Stimulated activated CD4-positive, alpha-beta T cell treated with anti-CD3 and anti-CD28 coated beads, Interleukin-4, amount 100 ng/mL, for 24 hours (primary cell): ENCODE data around the gene HKDC1.

ENCODE experiments used
- DNase-seq: peaks from one replicate; pipeline ENCODE4 v3.0.0-alpha.2; 2020

Gene HKDC1

DNA sequence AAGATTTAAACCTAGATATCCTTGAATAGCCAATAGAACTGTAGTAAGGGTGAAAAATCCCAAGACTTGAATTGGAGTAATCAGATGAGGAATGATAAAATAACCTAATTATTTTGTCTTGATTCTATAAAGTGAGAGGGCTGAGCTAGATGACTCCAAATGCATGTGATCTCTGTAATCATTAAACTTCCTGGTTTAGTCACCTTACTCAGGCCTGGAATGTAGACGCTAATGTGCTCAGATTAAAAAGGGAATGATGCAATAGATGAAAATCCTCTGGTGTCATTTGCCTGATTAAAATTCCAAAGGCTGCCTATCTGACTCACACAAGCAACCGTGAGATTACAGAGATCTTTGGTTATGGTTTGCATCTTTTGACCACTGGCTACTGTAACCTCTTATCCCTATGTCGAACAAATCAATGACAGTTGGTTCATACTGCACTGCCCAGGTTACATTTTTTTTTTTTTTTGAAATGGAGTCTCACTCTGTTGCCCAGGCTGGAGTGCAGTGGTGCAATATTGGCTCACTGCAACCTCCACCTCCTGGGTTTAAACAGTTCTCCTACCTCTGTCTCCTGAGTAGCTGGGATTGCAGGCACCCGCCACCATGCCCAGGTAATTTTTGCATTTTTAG, 2.9 kb upstream of the HKDC1 start:
- no peak for DNase-seq

DNA sequence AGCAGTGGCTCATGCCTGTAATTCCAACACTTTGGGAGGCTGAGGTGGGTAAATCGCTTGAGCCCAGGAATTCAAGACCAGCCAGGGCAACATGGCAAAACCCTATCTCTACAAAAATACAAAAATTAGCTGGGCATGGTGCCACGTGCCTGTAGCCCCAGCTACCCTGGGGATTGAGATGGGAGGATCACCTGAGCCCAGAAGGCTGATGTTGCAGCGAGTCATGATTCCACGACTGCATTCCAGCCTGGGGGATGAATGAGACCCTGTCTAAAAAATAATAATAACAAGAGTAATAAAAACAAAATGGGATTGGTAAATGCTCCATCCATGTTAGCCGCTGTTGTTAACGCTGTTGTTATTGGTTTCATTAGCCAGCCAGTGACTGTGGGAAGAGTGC, 1.3 kb upstream of the HKDC1 start:
- DNase-seq = no peak

DNA sequence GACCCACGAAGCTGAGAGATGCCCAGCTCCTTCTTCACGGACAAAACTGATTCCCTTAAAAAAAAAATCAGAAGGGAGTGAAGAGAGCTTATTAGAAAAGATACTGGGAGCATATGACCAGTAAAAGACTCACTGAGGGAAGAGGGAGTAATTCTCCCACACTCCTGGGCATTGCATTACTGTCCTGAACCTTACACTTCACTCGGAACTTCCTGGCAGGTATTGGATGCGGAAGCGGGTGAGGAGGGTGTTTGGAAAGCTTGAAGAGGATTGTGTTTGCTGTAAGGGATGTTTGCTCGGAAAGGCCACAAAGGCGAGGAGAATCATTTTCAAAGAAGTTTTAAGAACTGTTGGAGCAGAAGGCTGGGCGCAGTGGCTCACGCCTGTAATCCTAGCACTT, 375 bp downstream of the HKDC1 start:
- no peak for DNase-seq

DNA sequence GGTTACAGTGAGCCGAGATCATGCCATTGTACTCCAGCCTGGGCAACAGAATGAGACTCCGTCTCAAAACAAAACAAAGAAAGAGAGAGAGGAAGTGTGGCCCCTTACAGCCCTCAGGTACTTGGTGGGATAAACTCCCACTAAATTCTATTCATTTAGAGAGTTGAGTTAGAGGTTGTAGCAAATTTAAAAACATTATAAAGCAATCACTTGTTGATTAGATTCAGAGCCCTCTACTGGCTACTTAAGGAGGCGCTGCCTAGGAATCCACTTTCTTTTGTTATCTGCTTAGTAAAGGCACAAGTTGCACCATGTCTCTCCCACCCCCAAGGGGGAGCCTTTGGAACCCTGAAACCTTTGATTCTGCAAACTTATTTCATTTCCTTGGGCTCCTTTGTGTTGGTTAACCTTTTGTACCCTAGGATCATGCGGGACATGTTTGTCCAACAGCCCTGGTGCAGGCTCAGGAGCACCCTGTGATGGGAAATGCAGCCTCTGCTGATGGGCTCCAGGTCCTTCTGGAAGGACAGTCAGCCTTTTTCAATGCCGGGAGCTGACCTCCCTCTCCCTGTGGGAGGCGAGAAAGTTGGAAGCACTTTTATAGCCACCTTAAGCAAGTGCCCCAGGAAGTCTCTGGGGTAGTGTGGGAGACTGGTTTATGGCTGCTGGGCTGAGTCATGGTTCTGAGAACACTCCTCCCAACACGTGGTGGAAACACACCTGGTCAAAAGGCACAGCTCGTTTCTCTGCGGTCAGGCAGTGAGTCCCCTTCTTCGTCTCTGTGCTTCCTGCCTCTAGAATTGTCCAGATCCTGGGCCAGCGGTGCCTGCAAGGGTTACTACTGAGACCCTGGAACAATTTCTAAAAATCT, 2.3 kb downstream of the HKDC1 start:
- DNase-seq = peak; percentile 81

DNA sequence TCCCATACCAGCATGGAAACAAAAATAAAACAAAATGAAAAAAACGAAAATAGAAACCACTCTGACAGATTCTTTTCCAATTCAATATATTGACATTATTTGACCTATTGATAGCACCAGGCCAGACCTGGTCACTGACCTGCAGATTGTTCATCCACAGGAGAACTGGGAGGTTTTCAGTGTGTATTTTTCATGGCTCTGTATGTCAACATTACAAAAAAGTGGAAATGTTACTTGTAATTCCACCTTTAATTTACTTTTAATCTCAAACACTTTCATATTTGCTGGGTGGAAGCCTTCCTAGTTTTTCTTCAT, 2.9 kb downstream of the HKDC1 start:
- no peak for DNase-seq

DNA sequence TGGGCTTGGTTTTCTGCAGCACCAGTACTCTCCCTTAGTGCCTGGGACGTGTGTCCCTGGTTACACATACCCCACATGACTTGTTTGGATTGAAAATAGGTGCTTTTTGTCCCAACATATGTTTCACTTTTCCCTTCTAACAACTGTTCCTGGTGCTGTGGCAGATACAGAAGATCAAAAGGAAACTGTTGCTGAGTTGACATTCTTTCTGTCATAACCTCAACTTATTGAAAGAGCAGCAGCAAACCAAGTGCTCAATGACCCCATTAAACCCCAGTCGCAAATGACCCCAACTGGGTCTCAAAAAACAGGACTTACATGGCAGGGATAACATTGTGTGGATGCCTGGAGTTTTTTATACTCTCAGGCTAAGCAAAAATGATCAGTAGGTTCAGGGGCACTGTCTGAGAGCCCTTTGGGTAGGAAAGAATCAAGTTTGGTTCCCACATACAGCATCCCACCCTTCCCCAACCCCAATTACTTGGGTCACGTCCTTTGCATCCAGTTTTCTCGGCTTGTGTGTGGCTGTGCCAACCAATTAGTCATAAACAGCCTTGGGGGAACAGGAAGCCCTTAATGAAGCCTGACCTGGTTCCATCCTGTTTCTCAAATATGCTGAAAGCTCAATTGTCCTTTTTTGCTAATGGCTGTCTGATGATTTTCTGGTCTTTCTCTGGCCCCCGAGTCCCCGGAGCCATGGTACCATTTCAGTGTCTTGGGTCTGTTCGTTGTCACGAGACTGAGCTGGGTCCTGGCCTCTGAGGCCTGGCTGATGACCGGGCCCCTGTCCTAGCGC, 4.9 kb downstream of the HKDC1 start:
- no peak for DNase-seq

DNA sequence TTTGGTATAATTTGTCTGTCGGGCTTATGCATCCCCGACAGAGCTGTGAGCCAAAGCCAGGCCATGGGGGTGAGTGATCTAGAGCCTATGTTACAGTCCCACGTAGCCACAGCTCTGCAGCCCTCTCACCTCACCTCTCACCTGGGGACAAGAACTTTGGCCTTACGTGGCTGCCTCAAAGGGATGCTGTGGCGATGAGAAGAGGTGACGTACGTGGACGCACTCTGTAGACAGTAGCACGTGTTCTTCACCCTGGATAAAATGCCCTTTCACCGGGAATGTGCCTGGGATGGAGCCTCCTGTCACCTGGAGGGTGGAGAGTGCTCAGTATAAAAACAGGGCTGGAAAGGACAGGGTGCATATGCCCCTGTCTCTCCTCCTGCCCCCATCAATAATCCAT, 5.5 kb downstream of the HKDC1 start:
- no peak for DNase-seq

DNA sequence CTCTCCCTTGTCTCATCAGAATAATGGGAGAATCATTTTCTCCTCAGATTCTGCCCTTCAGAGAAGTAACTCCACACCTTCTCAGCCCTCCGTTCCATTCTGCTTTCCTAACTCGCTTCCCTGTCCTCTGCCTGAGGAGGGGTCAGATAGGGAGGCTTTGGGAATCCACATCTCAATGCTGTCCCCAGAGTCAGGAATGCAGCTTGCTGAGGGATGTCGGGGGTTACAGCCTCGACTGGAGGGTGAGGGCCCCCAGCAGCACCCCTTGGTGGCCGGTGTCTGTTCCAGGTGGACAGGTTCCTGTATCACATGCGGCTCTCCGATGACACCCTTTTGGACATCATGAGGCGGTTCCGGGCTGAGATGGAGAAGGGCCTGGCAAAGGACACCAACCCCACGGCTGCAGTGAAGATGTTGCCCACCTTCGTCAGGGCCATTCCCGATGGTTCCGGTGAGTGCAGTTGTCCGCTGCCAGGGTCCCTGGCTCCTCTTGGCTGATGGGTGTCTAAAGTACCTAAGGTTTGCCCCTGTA, 6.9 kb downstream of the HKDC1 start:
- DNase-seq = no peak

DNA sequence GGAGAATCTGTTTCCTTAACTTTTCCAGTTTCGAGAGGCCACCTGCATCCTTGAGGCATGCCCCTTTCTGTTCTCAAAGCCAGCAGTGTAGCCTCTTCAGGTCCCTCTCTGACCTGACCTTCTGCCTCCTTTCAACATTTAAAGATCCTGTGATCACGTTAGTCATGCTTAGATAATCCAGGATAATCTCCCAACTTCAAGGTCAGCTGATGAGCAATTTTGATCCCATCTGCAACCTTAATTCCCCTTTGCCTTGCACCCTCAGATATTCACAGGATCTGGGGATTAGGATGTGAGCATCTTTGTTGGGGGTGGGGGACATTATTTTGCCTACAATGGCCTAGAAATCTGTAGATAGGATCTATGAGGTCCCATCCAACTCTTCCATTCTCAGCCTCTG, 8.0 kb downstream of the HKDC1 start:
- DNase-seq = no peak

DNA sequence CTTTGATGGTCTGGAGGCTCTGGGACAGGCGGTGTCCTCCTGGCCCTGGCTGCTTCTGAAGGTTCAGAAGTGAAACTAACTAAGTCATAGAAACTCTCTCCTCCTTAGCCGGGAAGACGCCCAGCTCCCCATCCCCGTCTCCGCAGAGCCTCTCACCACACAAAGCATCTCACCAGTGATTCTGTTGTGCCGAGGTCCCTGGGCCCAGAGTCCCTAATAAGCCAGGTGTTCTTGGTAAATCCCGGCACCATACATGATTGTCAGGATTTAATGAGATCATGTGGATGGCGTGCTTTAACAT, 9.4 kb downstream of the HKDC1 start:
- no peak for DNase-seq

DNA sequence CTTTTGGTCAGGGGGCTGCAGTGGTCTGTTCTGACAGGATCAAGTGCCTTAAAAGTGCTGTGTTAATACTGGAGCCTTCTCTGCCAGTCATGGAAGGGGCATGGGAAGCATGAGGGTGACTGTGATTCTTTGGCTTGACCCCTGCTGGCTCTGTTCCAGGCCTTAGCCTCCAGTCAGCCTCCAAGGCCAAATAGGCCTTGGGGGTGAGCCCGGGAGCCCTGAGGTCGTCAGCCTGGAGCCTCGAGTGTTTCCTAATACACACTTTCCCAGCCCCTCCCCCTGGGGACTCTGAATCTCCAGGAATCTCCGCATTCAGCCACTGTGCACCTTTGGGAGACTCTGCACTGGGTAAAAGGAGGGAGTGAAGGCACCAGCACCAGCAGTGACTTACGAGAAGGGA, 10.0 kb downstream of the HKDC1 start:
- DNase-seq = no peak

DNA sequence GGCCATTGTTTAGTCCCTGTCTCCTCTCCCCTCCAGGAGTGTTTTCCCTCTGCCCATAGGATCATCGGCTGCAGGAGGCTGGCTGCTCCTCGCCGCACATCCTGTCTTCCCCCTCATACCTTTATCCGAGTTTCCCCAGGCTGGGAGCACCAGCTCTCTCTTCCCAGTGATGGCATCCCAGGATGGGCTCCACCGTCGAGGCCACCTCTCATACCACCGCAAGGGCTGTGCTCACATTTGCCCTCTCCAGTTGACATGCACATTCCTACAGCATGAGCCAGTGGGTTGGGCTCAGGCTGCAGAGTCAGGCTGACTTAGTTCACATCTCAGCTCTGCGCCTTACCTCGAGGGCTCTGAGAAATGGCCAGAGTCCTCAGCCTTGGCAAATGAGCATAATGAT, 12.1 kb downstream of the HKDC1 start:
- DNase-seq = no peak

DNA sequence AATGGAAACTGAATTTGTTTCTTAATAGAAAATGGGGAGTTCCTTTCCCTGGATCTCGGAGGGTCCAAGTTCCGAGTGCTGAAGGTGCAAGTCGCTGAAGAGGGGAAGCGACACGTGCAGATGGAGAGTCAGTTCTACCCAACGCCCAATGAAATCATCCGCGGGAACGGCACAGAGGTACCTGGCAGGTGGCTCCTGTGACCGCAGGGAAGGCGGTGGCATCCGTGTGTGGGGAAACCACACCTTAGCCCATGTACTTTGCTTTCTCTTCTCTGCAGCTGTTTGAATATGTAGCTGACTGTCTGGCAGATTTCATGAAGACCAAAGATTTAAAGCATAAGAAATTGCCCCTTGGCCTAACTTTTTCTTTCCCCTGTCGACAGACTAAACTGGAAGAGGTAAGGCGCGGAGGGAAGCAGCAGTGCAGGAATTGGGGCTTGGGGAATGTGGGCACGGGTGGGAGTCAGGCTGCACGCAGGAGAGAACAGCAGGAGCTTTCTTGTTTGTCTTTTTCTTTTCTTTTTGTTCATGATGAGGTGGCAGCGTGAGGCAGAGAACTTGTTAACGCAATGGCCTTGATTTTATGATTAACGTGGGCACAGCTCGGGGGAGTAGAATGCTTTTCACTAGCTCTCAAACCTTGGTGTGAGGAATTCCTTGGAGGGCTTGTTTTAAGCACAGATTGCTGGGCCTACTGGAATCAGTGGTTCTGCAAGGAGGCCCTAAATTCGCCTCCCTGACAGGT, 12.8 kb downstream of the HKDC1 start:
- peak; percentile 14 for DNase-seq

DNA sequence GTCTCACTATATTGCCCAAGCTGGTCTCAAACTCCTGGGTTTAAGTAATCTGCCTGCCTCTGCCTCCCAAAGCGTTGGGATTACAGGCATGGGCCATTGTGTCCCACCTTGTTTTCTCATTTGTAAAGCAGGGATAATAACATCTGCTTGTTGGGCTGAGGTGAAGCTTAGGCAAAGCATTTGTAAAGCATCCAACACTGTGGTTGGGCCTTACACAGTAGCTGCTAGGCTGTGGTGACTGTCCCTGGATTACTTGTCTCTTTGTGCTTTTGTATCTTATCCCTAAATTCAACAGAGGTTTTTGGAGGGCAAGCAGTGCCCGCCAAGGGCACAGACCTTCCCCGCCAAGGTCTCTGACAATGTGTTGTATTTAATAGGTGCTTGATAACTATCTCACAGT, 14.3 kb downstream of the HKDC1 start:
- DNase-seq = no peak

DNA sequence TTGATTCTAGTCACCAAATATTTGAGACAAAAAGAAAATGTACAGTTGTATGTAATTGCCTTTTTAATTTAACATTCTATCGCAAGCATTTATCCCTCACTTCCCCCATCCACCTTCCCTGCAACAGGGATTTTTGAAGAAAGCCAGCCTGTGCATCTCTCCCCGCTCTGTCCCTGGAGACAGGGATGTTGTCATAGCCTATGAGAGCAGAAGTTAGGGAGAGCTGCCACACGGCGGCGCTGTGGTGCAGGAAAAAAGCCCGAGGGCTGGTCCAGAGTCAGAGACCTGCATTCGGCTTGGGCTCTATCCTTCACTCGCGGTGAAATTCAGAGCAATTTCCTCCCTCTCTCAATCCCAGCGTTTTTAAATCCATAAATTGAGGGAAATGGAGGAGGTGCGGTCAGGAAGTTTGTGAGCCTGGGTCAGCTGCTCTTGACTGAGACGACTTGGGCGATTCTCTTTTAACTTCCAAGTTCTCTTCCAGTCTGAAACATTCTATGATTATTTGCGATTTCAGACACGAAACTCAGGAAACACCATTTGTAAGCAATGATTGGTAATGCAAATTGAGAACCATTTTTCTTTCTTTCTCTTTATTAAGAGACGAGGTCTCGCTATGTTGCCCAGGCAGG, 17.5 kb downstream of the HKDC1 start:
- DNase-seq = peak; percentile 90

DNA sequence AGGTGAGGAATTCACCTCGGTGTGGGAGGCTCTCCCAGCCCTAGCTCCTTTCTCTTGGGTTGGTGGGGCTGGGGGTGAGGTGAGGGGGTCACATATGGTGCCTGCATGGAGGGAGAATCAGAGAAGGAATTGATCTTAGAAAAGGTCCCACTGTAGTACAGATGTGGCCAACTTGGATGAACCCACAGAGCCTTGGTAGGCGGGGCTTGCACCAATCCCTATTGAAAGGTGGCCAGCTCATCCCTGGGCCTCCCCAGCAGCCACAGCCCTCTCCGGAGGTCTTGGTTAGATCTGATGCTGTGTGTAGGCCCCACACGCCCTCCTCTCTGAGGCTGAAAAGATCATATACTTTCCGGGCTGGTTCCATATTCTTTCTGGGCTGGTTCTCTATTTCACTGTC, 19.0 kb downstream of the HKDC1 start:
- DNase-seq = no peak

DNA sequence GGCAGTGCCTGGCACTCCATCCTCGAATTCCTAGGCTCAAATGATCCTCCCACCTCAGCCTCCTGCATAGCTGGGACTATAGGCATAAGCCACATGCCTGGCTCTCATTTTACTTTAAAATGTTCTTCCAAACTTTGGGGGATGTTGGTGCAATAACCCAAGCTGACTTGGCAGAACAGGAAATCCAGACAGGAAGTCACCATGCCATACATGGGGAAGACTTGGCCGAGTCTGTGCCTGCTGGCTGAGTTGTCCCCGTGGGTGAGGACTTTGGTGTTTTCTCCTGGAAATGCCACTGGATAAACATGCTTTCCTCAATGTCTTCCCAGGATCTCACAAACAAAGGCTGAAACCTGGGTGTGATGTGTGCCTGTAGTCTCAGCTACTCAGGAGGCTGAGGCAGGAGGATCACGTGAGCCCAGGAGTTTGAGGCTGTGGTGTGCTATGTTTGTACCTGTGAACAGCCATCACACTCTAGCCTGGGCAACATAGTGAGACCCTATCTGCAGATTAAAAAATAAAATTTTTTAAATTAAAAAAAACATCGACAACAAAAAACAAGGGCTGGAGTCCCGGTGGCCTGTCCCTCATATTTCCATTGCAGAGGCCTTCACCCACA, 19.8 kb downstream of the HKDC1 start:
- DNase-seq = no peak

DNA sequence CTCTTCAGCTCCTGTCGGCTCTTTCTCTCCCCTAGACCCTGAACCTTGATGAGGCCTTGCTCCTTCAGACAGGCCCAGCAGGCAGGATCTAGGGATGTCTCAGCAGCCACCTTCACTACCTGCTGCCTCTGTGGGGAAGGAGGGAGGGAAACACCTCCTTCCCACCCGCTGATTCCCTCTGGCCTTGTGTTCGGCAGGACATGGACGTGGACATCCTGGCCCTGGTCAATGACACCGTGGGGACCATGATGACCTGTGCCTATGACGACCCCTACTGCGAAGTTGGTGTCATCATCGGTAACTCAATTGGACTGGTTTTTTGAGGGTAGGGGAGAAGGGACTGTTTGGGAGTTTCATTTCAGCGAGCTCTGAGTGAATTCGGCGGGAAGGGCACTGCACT, 20.3 kb downstream of the HKDC1 start:
- no peak for DNase-seq

DNA sequence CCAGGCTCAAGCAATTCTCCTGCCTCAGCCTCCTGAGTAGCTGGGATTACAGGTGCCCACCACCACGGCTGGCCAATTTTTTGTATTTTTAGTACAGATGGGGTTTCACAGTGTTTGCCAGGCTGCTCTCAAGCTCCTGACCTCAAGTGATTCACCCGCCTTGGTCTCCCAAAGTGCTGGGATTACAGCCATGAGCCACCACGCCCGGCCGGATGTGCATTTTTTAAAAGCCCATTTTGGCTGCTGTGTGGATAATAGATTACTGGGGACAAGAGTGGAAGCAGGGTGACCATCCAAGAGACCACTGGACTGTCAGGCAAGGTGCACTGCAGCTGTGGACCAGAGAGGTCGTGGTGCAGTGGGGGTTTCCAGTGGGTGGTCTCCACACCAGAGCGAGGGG, 21.4 kb downstream of the HKDC1 start:
- DNase-seq = no peak

DNA sequence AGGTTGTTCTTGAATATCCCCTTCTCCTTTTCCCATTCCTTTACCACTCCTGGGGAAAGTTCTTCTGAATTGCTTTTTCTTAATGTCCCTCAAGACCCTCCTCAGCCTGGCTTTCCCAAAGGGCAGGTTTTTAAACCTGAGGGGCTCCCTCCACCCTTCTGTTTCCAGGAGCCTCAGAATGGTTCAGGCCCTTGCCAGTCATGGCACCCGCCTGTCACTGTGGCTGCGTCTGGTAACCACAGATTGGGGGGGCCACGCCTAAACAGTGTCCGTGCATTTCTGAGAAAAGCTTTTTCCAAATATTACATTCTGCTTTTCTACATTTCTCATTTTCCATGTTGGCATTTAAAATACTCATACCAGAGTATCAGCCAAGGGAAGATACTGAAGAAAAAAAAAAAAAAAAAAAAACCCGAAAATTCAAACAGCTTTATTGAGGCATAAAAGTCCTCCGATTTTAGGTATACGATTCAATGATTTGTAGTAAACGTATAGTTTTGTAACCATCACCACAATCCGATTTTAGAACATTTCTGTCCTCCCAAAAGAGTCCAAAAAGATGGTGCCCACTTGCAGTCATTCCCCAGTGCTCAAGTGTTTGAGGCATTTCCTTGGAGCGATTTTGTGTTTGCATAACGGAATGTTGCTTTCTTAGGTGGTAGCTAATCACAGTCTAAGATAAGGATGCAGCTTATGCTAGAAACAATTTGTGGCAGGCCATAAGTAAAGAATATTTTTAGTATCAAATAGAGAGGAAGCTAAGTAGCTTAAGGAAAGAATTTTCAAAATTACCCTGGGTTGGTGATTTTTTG, 22.1 kb downstream of the HKDC1 start:
- no peak for DNase-seq

DNA sequence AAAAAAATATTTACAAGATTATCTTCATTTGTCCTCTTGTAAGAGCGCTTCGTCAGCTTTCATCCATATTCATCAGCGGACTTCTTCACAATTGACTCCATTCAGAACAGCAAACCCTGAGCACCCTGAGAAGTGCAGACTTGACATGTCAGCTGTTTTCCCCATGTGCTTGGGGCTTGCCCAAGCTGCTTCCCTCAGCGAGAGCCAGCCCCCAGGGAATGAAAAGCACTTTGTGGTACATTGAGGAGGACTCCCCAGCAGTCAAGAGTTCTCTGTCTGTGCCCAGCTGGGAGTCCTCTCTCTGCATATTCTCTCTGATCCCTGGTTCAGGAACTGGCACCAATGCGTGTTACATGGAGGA, 22.7 kb downstream of the HKDC1 start:
- DNase-seq = no peak

DNA sequence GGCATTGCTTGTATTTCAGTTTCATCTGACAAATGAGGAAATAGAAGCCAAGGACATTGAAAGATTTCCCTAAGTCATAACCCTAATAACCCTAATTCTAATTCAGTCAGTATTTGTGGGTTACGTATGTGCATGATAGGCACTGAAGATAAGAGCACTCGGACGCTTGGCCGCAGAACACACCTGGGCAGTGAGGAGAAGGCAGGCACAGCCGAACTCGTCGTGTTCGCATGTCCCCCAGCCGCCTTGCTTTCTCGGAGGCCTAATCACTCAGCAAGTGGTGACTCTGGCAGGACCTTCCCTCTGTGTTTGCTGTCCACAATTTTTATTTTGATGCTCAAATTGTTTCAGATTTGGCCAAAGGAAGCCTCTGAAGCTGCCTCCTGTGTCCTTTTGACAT, 23.7 kb downstream of the HKDC1 start:
- DNase-seq = no peak
